ENCODE measurements around the gene ACTN3.

ACTN3 gene

GRCh38 chr11:66561178-66561974 is 14.7 kb downstream of the ACTN3 start:
- Histone ChIP-seq H2AFZ (ENCODE audit: low read length) (no peak overlapping the region), H4K20me1 (ENCODE audit: insufficient read depth, low read length) (no peaks in the 10 kb centered on the region), H3K9me3 (ENCODE audit: low read length) (no peaks in the 10 kb centered on the region), H3K36me3 (ENCODE audit: insufficient read depth, low read length) (no peaks in the 10 kb centered on the region), H3K4me2 (ENCODE audit: low read length) (no peak overlapping the region), H3K4me1 (ENCODE audit: insufficient read depth, low read length, severe bottlenecking) (no peaks in the 10 kb centered on the region), H3K27ac (ENCODE audit: low read depth, low read length, poor library complexity, severe bottlenecking) (no peak overlapping the region), H3F3A (ENCODE audit: insufficient read depth, low read length) (no peaks in the 10 kb centered on the region), H3K27me3 (ENCODE audit: insufficient read depth, low read length) (peaks cover 4% of the 10 kb centered on the region; the same call in 1 of the 2 replicates), H3K79me2 (ENCODE audit: insufficient read depth, low read length) (no peaks in the 10 kb centered on the region), H3K9me2 (ENCODE audit: low read depth, low read length) (no peaks in the 10 kb centered on the region), H3K4me3 (ENCODE audit: low read depth, low read length, poor library complexity, severe bottlenecking) (no peak overlapping the region), H3K9ac (ENCODE audit: low read length) (no peak overlapping the region)
- TF ChIP-seq EZH2 (IDR thresholded peaks at IDR 0.05; ENCODE audit: borderline replicate concordance, low read length), result no peak
- no peak for TF ChIP-seq CTCF (IDR thresholded peaks at IDR 0.05; ENCODE audit: low read length)

- no peak overlapping the region for H3K9ac ChIP-seq (ENCODE audit: low read length)
- H3K9me2 ChIP-seq (ENCODE audit: low read depth, low read length), result no peaks in the 10 kb centered on the region
- H3K27ac ChIP-seq (ENCODE audit: low read depth, low read length, poor library complexity, severe bottlenecking), result no peak overlapping the region
- no peaks in the 10 kb centered on the region for H3F3A ChIP-seq (ENCODE audit: insufficient read depth, low read length)
- no peak overlapping the region for H3K4me2 ChIP-seq (ENCODE audit: low read length)
- no peak overlapping the region for H2AFZ ChIP-seq (ENCODE audit: low read length)
- H4K20me1 ChIP-seq (ENCODE audit: insufficient read depth, low read length), result no peaks in the 10 kb centered on the region
- H3K79me2 ChIP-seq (ENCODE audit: insufficient read depth, low read length), result no peaks in the 10 kb centered on the region
- H3K9me3 ChIP-seq (ENCODE audit: low read length), result no peaks in the 10 kb centered on the region
- H3K4me3 ChIP-seq (ENCODE audit: low read depth, low read length, poor library complexity, severe bottlenecking), result no peak overlapping the region
- no peaks in the 10 kb centered on the region for H3K36me3 ChIP-seq (ENCODE audit: insufficient read depth, low read length)
- peaks cover 4% of the 10 kb centered on the region; the same call in 1 of the 2 replicates for H3K27me3 ChIP-seq (ENCODE audit: insufficient read depth, low read length)
- H3K4me1 ChIP-seq (ENCODE audit: insufficient read depth, low read length, severe bottlenecking), result no peaks in the 10 kb centered on the region
- TF ChIP-seq EZH2 (IDR thresholded peaks at IDR 0.05; ENCODE audit: borderline replicate concordance, low read length), result no peak
- no peak for TF ChIP-seq CTCF (IDR thresholded peaks at IDR 0.05; ENCODE audit: low read length)
Measured at GRCh38 chr11:66561975-66562248, 15.2 kb downstream of the ACTN3 start.

- no peaks in the 10 kb centered on the region for H3F3A ChIP-seq (ENCODE audit: insufficient read depth, low read length)
- H3K27ac ChIP-seq (ENCODE audit: low read depth, low read length, poor library complexity, severe bottlenecking), result no peak overlapping the region
- TF ChIP-seq CTCF (IDR thresholded peaks at IDR 0.05; ENCODE audit: low read length) (no peak), EZH2 (IDR thresholded peaks at IDR 0.05; ENCODE audit: borderline replicate concordance, low read length) (no peak)
- H3K36me3 ChIP-seq (ENCODE audit: insufficient read depth, low read length), result no peaks in the 10 kb centered on the region
- H3K9me2 ChIP-seq (ENCODE audit: low read depth, low read length), result no peaks in the 10 kb centered on the region
- no peaks in the 10 kb centered on the region for H4K20me1 ChIP-seq (ENCODE audit: insufficient read depth, low read length)
- no peaks in the 10 kb centered on the region for H3K79me2 ChIP-seq (ENCODE audit: insufficient read depth, low read length)
- H2AFZ ChIP-seq (ENCODE audit: low read length), result no peak overlapping the region
- peaks cover 7% of the 10 kb centered on the region; the same call in 1 of the 2 replicates for H3K27me3 ChIP-seq (ENCODE audit: insufficient read depth, low read length)
- no peak overlapping the region for H3K4me2 ChIP-seq (ENCODE audit: low read length)
- no peak overlapping the region for H3K4me3 ChIP-seq (ENCODE audit: low read depth, low read length, poor library complexity, severe bottlenecking)
- H3K9ac ChIP-seq (ENCODE audit: low read length), result no peak overlapping the region
- no peaks in the 10 kb centered on the region for H3K9me3 ChIP-seq (ENCODE audit: low read length)
- no peaks in the 10 kb centered on the region for H3K4me1 ChIP-seq (ENCODE audit: insufficient read depth, low read length, severe bottlenecking)
Measured at GRCh38 chr11:66562275-66562674, 15.6 kb downstream of the ACTN3 start.

Data from OCI-LY1 (cell line).